Stimulated activated CD8-positive, alpha-beta memory T cell treated with anti-CD3 and anti-CD28 coated beads, Interleukin-15, amount 100 ng/mL, for 24 hours (primary cell): ENCODE measurements around the gene GRM8.

Source experiments
- DNase-seq: peaks from one replicate; pipeline ENCODE4 v3.0.0-alpha.2; 2020; ENCODE audit warnings: low read depth

Gene GRM8

DNA sequence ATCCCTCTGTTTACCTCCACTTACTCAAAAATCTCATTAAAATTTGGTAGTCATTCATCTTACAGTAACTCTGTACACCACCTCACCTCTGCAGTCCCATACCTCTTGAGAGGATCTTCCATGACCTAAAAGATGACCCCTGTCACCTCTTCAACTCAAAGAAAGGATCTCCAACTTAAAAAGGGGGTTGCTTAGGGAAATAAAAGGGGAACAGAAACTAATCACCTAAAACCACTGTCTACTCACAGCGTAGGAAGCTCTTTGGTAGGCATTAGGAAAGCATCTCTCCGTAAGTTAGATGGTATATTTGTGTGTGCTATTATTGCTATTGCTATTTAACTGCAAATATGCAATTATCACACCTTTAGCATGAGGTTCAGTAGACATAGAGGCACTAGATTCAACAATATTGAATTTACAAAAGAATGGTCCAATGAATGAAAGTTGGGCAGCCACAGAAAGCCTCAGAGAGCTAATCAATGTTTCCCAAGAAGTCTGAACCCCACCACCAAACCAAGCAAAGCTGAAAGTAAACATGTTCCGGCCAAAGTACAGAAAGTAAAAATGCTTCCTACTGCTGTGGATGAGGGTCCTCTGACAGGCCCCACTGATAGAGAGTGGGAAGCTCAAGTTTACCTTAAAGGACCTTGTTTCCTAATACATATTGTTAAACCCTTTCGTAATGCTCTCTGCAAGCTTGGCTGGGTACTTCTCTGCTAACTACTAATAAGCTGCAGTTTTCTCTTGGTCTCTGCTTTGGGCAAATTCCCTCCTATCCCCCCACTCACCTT is 105.8 kb downstream of the GRM8 start:
- DNase-seq: no peak

GRCh38 chr7:127137146-127137545 is 115.6 kb downstream of the GRM8 start:
- DNase-seq: no peak

DNA sequence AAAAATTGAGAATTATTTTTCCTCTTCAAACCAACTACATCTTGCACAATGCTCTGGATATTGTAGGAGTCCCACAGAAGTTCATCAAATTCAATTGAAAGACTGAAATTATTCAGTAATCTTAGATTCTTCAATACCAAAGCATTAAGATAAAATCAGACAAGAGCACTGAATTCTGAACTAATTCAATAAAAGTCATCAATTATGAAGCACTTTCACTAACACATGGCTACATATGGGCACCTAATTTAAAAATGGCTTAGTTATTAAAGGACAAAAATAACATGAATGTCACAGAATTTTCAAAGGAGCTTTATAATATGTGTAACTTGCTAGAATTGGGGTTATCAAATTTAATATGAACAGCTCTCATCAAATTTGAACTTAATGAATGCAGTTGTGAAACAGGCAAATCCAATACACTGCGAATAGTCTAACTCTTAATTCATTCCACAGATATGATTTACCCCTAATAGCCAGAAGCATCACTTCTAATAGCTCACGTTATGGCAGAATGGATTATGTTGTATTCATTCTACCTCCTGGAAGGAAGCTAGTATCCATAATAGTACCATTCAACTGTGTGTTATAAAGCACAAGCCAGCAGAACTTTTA is 116.8 kb downstream of the GRM8 start:
- DNase-seq: no peak

GRCh38 chr7:127123220-127123619 is 129.5 kb downstream of the GRM8 start:
- no peak for DNase-seq

GRCh38 chr7:127119517-127119916 is 133.2 kb downstream of the GRM8 start:
- DNase-seq: no peak

- DNase-seq: no peak
These were observed 137.9 kb downstream of the GRM8 start for GRCh38 chr7:127114742-127115265.

GRCh38 chr7:127107601-127108007 is 145.1 kb downstream of the GRM8 start:
- no peak for DNase-seq

DNA sequence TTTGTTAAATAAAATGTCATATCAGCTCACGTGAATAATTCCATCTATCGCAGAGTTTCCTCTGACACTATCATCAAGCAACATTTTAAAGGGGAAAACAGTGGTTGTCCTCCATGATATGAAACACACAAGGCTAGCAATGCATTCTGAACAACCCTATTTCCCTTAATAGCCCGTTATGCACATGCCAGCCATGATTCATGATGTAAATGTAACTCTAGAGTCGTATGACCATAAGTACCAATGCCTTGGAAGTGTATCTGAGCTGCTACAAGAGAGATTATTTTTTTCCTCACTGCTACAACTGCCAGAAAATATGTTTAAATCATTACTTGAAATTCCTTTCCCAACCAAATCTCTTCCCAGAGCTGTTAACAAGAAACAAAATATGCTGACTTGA is 159.4 kb downstream of the GRM8 start:
- no peak for DNase-seq

GRCh38 chr7:127091620-127092019 is 161.1 kb downstream of the GRM8 start:
- no peak for DNase-seq

DNA sequence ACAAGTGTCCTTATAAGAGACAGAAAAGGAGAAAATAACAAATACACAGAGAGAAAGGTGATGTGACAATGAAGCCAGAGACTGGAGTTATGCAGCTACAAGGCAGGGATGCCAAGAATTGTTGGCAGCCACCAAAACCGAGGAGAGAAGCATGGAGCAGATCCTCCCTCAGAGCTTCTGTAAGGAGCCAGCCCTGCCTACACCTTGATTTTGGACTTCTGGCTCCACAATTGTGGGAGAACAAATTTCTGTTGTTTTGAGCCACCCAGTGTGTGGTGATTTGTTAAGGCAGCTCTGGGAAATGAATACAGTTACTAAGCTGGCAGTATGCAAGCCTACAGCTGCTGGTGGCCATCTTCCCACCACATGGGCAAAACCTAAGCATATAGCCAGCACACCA is 163.6 kb downstream of the GRM8 start:
- no peak for DNase-seq

DNA sequence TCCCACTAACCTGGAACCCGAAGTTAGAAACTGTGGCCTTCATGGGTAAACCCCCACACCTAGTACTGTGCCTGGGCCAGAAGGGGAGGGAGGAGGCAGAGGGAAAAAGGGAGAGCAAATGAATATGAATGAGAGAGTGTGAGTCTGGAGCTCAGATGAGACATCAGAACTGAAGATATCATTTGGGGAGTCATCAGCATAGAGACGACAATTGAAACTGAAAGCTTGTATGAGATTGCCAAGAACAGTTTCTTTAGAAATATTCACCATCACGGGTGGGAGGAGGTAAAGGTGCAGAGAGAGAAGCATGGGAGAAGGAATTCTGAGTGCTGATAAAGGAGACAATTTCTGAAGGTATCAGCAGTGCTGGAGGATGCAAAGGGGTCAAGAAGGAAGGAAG is 171.2 kb downstream of the GRM8 start:
- DNase-seq: no peak

DNA sequence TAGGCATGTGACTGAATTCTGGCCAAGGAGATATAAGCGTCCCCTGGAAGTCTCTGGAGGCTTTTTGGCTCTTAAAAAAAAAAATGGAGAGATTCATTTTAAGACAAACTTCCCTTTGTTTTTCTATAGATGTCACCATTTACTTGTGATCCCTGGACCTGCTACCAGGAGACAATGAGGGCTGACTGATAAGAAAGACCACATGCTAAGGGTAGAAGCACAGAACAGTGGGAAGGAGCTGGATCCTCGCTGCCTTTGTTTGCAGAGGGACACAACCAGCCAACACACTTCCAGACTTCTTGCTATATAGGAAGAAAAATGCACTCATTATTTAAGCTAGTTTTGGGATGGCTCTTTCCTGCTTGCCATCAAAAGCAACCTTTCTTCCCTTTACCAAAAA is 172.2 kb downstream of the GRM8 start:
- no peak for DNase-seq

DNA sequence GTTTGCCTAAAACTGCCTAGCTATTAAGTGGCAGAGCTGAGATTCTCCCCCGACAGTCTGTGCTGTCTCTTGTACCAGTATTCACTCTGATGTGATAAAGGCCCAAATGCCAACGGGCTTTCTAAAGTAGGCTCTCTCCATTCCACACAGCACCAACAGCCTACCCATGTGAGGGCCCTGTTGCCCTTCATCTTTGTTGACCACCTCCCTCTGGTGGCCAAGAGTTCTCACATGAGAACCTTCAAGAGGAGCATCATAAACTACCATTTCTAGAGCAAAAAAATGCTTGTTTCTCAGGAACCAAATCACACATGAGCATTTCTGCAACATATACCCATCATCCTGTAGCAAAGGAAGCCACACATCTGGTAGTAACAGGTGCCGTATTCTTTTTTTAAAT is 185.8 kb downstream of the GRM8 start:
- no peak for DNase-seq

GRCh38 chr7:127059475-127059874 is 193.3 kb downstream of the GRM8 start:
- DNase-seq: no peak

DNA sequence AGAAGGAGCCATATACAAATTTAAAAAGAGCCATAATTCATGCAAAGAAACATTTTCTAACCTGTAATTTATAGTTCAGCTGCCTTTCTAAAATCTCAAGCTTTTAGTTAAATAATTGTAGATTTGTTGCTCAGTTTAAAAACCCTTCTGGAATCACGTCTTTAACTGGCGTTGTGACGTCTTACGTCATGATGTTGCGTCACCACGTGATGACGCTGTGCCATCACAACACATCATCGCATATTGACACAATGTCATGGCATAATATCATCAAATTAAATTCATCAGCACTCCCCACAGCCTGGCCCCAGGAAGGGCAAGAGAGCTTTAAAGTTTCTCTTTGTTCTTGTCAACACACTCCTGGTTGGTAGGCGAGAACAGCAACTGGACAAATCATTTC is 194.8 kb downstream of the GRM8 start:
- DNase-seq: no peak

GRCh38 chr7:127056202-127056601 is 196.5 kb downstream of the GRM8 start:
- DNase-seq: no peak

DNA sequence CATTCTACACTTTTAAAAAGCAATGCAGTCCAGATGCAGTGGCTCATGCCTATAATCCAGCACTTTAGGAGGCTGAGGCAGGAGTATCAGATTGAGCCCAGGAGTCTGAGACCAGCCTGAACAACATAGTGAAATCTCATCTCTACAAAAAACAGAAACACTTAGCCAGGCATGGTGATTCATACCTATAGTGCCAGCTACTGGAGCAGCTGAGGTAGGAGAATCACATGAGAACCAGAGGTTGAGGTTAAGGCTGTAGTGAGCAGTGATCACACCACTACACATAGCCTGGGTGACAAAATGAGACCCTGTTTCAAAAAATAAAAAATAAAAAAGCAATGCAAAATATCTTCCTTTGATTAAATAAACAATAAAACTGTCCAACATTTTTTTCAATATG is 205.2 kb downstream of the GRM8 start:
- no peak for DNase-seq

- no peak for DNase-seq
These were observed 210.9 kb downstream of the GRM8 start for GRCh38 chr7:127041689-127042452.

DNA sequence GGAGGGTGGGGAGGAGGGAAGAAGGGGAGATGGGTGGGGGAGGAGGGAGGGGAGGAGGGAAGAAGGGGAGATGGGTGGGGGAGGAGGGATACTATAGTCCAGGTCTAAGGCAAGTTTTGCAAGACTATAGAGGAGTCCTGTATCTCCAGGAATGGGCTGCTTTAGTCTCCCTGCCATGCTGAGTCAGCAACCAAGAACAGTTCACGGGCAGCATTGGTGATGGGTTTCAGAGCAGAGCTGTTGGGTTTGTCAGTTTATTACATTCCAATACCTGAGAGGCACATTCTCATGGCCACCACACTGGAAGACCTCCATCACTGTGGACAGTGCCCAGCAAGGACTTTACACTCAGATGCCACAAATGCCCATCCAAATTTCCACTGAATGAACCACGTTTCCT is 212.7 kb downstream of the GRM8 start:
- no peak for DNase-seq

DNA sequence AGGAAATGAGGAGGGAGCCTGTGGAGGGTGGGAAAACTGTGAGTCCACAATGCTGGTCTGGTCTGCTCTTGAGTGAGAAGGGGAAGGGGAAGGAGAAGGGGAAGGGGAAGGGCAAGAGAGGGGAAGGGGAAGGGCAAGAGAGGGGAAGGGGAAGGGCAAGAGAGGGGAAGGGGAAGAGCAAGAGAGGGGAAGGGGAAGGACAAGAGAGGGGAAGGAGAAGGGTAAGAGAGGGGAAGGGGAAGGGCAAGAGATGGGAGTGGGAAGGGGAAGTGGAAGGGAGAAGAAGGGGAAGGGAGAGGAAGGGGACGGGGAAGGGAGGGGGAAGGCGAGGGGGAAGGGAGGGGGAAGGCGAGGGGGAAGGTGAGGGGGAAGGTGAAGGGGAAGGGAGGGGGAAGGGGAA is 213.2 kb downstream of the GRM8 start:
- no peak for DNase-seq

DNA sequence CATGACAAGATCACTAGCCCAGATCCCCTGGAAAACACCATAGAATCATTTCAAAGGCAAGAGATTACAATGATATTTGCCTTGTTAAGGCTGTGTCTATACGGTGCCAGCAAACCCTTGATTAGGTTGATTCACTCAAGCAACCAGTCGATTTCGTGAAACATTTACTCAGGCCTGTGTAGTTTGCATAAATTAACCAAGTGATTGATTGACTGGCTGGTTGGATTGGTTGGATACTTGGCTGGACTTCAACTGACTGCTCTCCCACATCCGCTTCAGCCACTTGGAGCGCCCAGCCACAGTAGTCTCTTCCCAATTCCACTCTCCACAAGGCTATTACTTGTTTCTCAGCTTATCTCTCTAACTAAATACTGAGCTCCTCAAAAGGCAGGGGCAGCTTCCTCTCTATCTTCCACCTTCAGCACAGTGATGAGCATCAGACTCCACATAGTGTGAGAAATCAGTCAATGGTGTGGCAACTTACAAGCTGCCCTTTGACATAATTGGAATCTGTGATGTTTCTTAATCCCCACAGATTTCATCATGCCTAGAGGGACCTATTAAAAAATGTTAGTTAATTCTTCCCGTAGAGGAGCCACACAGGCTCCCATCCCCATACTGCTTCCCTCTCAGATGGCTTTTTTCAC is 217.4 kb downstream of the GRM8 start:
- no peak for DNase-seq

- no peak for DNase-seq
These were observed 218.4 kb downstream of the GRM8 start for GRCh38 chr7:127034186-127034806.
